Neural crest cell (in vitro differentiated cells): ENCODE measurements around the gene SYT5. TPM values are rescaled to one million over a fixed set of nuclear protein-coding genes. Genes with fewer than 3 reads are reported as not detected.
"Not testable (repeated sequence)": the region's sequence is repeated elsewhere in the genome, so short reads cannot be mapped to it uniquely, and the experiment has no call there.

Experiments used
- DNase-seq: peaks from one replicate; pipeline ENCODE4 v3.0.0; 2021; ENCODE audit warnings: low read depth, mixed read lengths, low spot score
- H3K27ac Mint-ChIP-seq: one replicate; pipeline ENCODE4 v1.8.0; 2021; ENCODE audit warnings: mild to moderate bottlenecking, mixed read lengths; ENCODE audit not compliant: unreplicated experiment
- H3K27me3 Mint-ChIP-seq: 2 replicates; pipeline ENCODE4 v1.8.0; 2021; ENCODE audit warnings: low read depth, mild to moderate bottlenecking, mixed read lengths
- H3K36me3 Mint-ChIP-seq: 2 replicates; pipeline ENCODE4 v1.8.0; 2021; ENCODE audit warnings: low read depth, mild to moderate bottlenecking, mixed read lengths
- H3K4me1 Mint-ChIP-seq: 2 replicates; pipeline ENCODE4 v1.8.0; 2021; ENCODE audit warnings: mixed read lengths
- H3K4me3 Mint-ChIP-seq: one replicate; pipeline ENCODE4 v1.8.0; 2021; ENCODE audit warnings: mild to moderate bottlenecking, mixed read lengths
- H3K9me3 Mint-ChIP-seq: 2 replicates; pipeline ENCODE4 v1.8.0; 2021; ENCODE audit warnings: mixed read lengths
- total RNA-seq: library from RNA; stranded (reverse); gene quantifications from 2 replicates; pipeline ENCODE4 v1.2.1, GENCODE V29; 2021
- TF ChIP-seq, protein P1 (sequence below): fragments of 200-600 bp; sonication (generic); conservative IDR thresholded peaks from 2 replicates; pipeline ENCODE4 v1.5.0; 2021; ENCODE audit warnings: antibody characterized with exemption, mild to moderate bottlenecking

Gene SYT5
- total RNA-seq, 1 donor from 2014 or later: 3.5 TPM

DNA sequence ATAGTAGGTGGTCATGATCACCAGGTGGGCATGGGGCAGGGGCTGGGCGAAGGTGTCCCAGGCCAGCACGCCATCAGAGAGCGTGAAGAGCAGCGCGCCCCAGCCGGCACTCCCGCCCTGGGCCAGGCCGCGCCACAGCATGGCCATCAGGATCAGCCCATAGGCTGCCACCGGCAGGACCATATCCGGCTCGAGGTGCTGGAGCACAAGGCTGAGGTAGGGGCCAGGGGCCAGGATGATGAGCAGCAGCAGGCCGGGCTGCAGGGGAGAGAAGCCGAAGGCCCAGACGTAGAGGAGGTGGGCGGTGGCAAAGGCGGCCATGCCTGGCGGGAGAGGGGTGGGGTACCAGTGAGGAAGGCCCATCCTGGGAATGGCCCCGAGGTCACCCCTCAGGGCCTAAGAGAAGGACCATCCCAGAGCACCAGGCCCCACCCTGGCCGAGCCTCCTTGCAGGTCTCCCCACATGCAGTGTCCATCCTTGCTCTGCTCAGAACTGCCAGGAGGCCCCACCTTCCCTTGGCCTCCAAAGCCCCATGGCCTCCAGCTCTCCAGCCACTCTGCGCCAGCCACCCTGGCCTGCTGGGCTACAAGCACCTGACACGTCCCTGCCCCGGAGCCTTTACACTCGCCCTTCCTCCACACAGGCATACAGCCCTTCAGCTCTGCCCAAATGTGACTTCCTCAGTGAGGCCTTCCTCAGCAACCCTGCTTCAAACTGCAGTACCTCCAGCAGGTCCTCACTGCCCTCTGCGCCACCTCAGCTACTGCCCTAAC, 47.3 kb upstream of the SYT5 start:
- no peak overlapping the region for H3K27ac Mint-ChIP-seq

DNA sequence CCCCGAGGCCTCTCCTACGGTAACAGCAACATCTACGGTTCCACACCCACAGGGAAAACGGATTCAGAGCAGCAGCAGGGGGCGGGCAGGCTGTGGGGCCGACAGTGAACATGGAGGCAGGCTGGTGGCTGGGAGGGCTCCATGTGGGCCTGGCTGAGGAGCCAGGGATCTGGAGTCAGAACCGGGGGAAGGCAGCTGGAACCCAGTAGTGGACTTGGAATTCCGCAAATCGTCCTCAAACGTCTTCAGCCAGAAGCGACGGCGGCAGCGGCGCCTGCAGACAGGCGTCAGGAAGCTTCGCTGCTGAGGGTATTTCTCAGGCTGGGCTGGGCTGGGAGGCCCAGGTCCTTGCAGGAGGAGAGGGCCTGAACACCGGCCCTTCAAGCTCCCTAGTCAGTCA, 46.7 kb upstream of the SYT5 start:
- H3K27ac Mint-ChIP-seq: no peak overlapping the region
- no peaks in the 10 kb centered on the region for H3K9me3 Mint-ChIP-seq
- H3K4me1 Mint-ChIP-seq: no peaks in the 10 kb centered on the region
- no peak overlapping the region for H3K4me3 Mint-ChIP-seq
- no peaks in the 10 kb centered on the region for H3K27me3 Mint-ChIP-seq
- no peak for DNase-seq
- TF ChIP-seq, protein P1, sequence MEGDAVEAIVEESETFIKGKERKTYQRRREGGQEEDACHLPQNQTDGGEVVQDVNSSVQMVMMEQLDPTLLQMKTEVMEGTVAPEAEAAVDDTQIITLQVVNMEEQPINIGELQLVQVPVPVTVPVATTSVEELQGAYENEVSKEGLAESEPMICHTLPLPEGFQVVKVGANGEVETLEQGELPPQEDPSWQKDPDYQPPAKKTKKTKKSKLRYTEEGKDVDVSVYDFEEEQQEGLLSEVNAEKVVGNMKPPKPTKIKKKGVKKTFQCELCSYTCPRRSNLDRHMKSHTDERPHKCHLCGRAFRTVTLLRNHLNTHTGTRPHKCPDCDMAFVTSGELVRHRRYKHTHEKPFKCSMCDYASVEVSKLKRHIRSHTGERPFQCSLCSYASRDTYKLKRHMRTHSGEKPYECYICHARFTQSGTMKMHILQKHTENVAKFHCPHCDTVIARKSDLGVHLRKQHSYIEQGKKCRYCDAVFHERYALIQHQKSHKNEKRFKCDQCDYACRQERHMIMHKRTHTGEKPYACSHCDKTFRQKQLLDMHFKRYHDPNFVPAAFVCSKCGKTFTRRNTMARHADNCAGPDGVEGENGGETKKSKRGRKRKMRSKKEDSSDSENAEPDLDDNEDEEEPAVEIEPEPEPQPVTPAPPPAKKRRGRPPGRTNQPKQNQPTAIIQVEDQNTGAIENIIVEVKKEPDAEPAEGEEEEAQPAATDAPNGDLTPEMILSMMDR: no peak
- no peaks in the 10 kb centered on the region for H3K36me3 Mint-ChIP-seq

More for the DNA sequence above, 47.3 kb upstream of the SYT5 start:
- Mint-ChIP-seq H3K36me3 (no peaks in the 10 kb centered on the region), H3K27me3 (no peaks in the 10 kb centered on the region), H3K4me3 (no peak overlapping the region), H3K9me3 (no peaks in the 10 kb centered on the region), H3K4me1 (no peaks in the 10 kb centered on the region)
- no peak for DNase-seq
- TF ChIP-seq, protein P1: no peak

- H3K4me1 Mint-ChIP-seq: no peaks in the 10 kb centered on the region
Observed at GRCh38 chr19:55226273-55226672, 46.2 kb upstream of the SYT5 start.

GRCh38 chr19:55225415-55225958, 45.4 kb upstream of the SYT5 start:
- H3K4me3 Mint-ChIP-seq: peak overlapping the region; percentile 45
- peak overlapping the region; percentile 36 for H3K27ac Mint-ChIP-seq
- TF ChIP-seq, protein P1: no peak
- DNase-seq: no peak
- H3K9me3 Mint-ChIP-seq: peaks cover 3% of the 10 kb centered on the region
- no peaks in the 10 kb centered on the region for H3K27me3 Mint-ChIP-seq
- peaks cover 3% of the 10 kb centered on the region for H3K36me3 Mint-ChIP-seq
- H3K4me1 Mint-ChIP-seq: no peaks in the 10 kb centered on the region

More at GRCh38 chr19:55226273-55226672, 46.2 kb upstream of the SYT5 start:
- Mint-ChIP-seq H3K9me3 (no peaks in the 10 kb centered on the region), H3K27ac (no peak overlapping the region), H3K27me3 (no peaks in the 10 kb centered on the region), H3K36me3 (no peaks in the 10 kb centered on the region), H3K4me3 (no peak overlapping the region)
- TF ChIP-seq, protein P1: no peak
- no peak for DNase-seq

DNA sequence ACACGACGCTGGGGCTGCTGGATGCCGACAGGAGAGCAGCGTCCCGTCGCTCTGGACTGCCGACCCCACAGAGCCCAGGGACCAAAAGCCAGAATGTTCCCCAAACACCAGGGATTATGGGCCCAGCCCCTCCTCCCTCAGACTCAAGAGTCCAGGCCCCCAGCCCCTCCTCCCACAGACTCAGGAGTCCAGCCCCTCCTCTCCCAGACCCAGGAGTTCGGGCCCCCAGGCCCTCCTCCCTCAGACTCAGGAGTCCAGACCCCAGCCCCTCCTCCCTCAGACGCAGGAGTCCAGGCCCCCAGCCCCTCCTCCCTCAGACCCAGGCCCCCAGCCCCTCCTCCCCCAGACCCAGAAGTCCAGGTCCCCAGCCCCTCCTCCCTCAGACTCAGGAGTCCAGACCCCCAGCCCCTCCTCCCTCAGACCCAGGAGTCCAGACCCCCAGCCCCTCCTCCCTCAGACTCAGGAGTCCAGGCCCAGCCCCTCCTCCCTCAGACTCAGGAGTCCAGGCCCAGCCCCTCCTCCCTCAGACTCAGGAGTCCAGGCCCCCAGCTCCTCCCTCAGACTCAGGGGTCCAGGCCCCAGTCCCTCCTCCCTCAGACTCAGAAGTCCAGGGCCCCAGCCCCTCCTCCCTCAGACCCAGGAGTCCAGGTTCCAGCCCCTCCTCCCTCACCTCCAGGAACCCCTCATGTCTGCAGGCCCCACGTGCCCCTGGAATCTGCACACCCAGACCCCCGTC, 44.8 kb upstream of the SYT5 start:
- not testable (repeated sequence) for H3K36me3 Mint-ChIP-seq, H3K4me1 Mint-ChIP-seq, H3K27me3 Mint-ChIP-seq, H3K9me3 Mint-ChIP-seq, H3K4me3 Mint-ChIP-seq, H3K27ac Mint-ChIP-seq, DNase-seq
